ENCODE data around the gene TTC24. TPM values are rescaled to one million over a fixed set of nuclear protein-coding genes. Genes with fewer than 3 reads are reported as not detected.

TTC24 gene
- total and polyA plus RNA-seq, 2 experiments from 2014 or later = not detected

DNA sequence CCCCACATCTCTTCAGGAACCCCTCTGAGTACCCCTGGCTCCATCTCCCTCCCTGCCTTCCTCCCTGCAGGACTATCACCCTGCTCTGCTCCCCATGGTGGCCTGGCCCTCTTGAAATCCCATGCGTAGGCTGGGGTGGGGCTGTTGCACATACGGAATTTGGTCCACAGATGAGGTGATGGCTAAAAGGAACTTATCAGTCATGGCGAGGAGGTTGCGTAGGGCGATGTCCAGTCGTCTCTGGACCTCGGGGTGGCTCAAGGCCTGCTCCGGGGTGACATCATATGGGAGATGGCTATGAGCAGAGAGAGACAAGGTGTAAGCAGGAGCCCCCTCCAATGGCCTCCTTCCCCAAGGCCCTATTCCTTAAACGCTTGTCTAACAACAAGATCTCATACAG lies 42.5 kb upstream of the TTC24 start:
- H3K4me3 ChIP-seq = no peak overlapping the region
- TF ChIP-seq EZH2 (IDR thresholded peaks at IDR 0.05; ENCODE audit: low read depth, unreplicated experiment) (no peak), ZNF114 (CRISPR knock-in tag; IDR thresholded peaks at IDR 0.05) (no peak), STAT1 (IDR thresholded peaks at IDR 0.05; ENCODE audit: unreplicated experiment) (no peak), POLR2AphosphoS5 (IDR thresholded peaks at IDR 0.05; ENCODE audit: low read depth) (no peak), NANOG (IDR thresholded peaks at IDR 0.05; ENCODE audit: borderline replicate concordance) (no peak), JUNB (IDR thresholded peaks at IDR 0.05; ENCODE audit: unreplicated experiment) (no peak), CREB1 (CRISPR knock-in tag; IDR thresholded peaks at IDR 0.05; ENCODE audit: low read depth) (no peak), ZNF331 (CRISPR knock-in tag; IDR thresholded peaks at IDR 0.05; ENCODE audit: low read depth) (no peak), EZH2phosphoT487 (IDR thresholded peaks at IDR 0.05; ENCODE audit: unreplicated experiment) (no peak)
- TF ChIP-seq, protein P1, sequence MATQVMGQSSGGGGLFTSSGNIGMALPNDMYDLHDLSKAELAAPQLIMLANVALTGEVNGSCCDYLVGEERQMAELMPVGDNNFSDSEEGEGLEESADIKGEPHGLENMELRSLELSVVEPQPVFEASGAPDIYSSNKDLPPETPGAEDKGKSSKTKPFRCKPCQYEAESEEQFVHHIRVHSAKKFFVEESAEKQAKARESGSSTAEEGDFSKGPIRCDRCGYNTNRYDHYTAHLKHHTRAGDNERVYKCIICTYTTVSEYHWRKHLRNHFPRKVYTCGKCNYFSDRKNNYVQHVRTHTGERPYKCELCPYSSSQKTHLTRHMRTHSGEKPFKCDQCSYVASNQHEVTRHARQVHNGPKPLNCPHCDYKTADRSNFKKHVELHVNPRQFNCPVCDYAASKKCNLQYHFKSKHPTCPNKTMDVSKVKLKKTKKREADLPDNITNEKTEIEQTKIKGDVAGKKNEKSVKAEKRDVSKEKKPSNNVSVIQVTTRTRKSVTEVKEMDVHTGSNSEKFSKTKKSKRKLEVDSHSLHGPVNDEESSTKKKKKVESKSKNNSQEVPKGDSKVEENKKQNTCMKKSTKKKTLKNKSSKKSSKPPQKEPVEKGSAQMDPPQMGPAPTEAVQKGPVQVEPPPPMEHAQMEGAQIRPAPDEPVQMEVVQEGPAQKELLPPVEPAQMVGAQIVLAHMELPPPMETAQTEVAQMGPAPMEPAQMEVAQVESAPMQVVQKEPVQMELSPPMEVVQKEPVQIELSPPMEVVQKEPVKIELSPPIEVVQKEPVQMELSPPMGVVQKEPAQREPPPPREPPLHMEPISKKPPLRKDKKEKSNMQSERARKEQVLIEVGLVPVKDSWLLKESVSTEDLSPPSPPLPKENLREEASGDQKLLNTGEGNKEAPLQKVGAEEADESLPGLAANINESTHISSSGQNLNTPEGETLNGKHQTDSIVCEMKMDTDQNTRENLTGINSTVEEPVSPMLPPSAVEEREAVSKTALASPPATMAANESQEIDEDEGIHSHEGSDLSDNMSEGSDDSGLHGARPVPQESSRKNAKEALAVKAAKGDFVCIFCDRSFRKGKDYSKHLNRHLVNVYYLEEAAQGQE (IDR thresholded peaks at IDR 0.05; ENCODE audit: unreplicated experiment) = no peak
- TF ChIP-seq, protein P2, sequence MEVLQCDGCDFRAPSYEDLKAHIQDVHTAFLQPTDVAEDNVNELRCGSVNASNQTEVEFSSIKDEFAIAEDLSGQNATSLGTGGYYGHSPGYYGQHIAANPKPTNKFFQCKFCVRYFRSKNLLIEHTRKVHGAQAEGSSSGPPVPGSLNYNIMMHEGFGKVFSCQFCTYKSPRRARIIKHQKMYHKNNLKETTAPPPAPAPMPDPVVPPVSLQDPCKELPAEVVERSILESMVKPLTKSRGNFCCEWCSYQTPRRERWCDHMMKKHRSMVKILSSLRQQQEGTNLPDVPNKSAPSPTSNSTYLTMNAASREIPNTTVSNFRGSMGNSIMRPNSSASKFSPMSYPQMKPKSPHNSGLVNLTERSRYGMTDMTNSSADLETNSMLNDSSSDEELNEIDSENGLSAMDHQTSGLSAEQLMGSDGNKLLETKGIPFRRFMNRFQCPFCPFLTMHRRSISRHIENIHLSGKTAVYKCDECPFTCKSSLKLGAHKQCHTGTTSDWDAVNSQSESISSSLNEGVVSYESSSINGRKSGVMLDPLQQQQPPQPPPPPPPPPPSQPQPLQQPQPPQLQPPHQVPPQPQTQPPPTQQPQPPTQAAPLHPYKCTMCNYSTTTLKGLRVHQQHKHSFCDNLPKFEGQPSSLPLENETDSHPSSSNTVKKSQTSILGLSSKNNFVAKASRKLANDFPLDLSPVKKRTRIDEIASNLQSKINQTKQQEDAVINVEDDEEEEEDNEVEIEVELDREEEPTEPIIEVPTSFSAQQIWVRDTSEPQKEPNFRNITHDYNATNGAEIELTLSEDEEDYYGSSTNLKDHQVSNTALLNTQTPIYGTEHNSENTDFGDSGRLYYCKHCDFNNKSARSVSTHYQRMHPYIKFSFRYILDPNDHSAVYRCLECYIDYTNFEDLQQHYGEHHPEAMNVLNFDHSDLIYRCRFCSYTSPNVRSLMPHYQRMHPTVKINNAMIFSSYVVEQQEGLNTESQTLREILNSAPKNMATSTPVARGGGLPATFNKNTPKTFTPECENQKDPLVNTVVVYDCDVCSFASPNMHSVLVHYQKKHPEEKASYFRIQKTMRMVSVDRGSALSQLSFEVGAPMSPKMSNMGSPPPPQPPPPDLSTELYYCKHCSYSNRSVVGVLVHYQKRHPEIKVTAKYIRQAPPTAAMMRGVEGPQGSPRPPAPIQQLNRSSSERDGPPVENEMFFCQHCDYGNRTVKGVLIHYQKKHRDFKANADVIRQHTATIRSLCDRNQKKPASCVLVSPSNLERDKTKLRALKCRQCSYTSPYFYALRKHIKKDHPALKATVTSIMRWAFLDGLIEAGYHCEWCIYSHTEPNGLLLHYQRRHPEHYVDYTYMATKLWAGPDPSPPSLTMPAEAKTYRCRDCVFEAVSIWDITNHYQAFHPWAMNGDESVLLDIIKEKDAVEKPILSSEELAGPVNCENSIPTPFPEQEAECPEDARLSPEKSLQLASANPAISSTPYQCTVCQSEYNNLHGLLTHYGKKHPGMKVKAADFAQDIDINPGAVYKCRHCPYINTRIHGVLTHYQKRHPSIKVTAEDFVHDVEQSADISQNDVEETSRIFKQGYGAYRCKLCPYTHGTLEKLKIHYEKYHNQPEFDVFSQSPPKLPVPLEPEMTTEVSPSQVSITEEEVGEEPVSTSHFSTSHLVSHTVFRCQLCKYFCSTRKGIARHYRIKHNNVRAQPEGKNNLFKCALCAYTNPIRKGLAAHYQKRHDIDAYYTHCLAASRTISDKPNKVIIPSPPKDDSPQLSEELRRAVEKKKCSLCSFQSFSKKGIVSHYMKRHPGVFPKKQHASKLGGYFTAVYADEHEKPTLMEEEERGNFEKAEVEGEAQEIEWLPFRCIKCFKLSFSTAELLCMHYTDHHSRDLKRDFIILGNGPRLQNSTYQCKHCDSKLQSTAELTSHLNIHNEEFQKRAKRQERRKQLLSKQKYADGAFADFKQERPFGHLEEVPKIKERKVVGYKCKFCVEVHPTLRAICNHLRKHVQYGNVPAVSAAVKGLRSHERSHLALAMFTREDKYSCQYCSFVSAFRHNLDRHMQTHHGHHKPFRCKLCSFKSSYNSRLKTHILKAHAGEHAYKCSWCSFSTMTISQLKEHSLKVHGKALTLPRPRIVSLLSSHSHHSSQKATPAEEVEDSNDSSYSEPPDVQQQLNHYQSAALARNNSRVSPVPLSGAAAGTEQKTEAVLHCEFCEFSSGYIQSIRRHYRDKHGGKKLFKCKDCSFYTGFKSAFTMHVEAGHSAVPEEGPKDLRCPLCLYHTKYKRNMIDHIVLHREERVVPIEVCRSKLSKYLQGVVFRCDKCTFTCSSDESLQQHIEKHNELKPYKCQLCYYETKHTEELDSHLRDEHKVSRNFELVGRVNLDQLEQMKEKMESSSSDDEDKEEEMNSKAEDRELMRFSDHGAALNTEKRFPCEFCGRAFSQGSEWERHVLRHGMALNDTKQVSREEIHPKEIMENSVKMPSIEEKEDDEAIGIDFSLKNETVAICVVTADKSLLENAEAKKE (CRISPR knock-in tag; IDR thresholded peaks at IDR 0.05) = no peak
- TF ChIP-seq, protein P3, sequence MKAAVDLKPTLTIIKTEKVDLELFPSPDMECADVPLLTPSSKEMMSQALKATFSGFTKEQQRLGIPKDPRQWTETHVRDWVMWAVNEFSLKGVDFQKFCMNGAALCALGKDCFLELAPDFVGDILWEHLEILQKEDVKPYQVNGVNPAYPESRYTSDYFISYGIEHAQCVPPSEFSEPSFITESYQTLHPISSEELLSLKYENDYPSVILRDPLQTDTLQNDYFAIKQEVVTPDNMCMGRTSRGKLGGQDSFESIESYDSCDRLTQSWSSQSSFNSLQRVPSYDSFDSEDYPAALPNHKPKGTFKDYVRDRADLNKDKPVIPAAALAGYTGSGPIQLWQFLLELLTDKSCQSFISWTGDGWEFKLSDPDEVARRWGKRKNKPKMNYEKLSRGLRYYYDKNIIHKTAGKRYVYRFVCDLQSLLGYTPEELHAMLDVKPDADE (IDR thresholded peaks at IDR 0.05) = no peak
- no peak overlapping the region for H3K4me2 ChIP-seq
- H2AFZ ChIP-seq = no peak overlapping the region
- no peak for ATAC-seq
- no peaks in the 10 kb centered on the region for H3K4me1 ChIP-seq (ENCODE audit: insufficient read depth)
- no peaks in the 10 kb centered on the region for H3K79me2 ChIP-seq (replicated peaks; ENCODE audit: insufficient read depth)
- no peaks in the 10 kb centered on the region for H3F3A ChIP-seq (replicated peaks; ENCODE audit: low read depth)
- Mint-ChIP-seq H3K27me3 (ENCODE audit: insufficient read depth, low read depth, poor library complexity) (peaks cover 2% of the 10 kb centered on the region), H3K27ac (no peak overlapping the region), H3K36me3 (ENCODE audit: low read depth) (peaks cover 61% of the 10 kb centered on the region), H3K4me1 (0 out of 3 replicates have a peak, but pooled peaks cover 7% of the 10 kb centered on the region), H3K4me3 (no peak overlapping the region), H3K9me3 (no peaks in the 10 kb centered on the region)
- H3K36me3 ChIP-seq (ENCODE audit: insufficient read depth) = peaks cover 29% of the 10 kb centered on the region
- H3K27me3 ChIP-seq (ENCODE audit: insufficient read depth) = no peaks in the 10 kb centered on the region
- H4K20me1 ChIP-seq (replicated peaks; ENCODE audit: insufficient read depth) = no peaks in the 10 kb centered on the region; the same call in 1 of the 2 replicates
- H3K27ac ChIP-seq (ENCODE audit: low read depth) = no peak overlapping the region
- no peak for DNase-seq (ENCODE audit: low spot score)
- no peaks in the 10 kb centered on the region for H3K9me2 ChIP-seq (ENCODE audit: insufficient read depth)
